ENCODE data around the gene PTPN6.

Gene PTPN6

GRCh38 chr12:6915789-6916285 is 35.3 kb upstream of the PTPN6 start:
- POLR2A ChIA-PET, result interaction anchor here (1.1 to 4.1 kb wide), 6 partner anchors 10 to 52 kb away, joined by 3 to 33 read pairs (median 10); partner anchors contain the start of genes ATN1, C12orf57, LRRC23 and RNU7-1
- CTCF ChIA-PET, result interaction anchor here (1.2 kb wide), 1 partner anchor 47 kb away, joined by 4 read pairs; no protein-coding TSS in a partner anchor
- DNase-seq (ENCODE audit: extremely low spot score), result no peak
- TF ChIP-seq HDGF (IDR thresholded peaks at IDR 0.05; ENCODE audit: borderline replicate concordance), result no peak
- no peak for TF ChIP-seq FOXK2 (IDR thresholded peaks at IDR 0.05)
- no peak for TF ChIP-seq PKNOX1 (IDR thresholded peaks at IDR 0.05)
- TF ChIP-seq SP1 (IDR thresholded peaks at IDR 0.05), result no peak
- TF ChIP-seq ARNT (IDR thresholded peaks at IDR 0.05), result no peak
- TF ChIP-seq BHLHE40 (IDR thresholded peaks at IDR 0.05; ENCODE audit: borderline replicate concordance), result no peak
- no peak for TF ChIP-seq LEF1 (IDR thresholded peaks at IDR 0.05; ENCODE audit: borderline replicate concordance)
- TF ChIP-seq FOXA1 (IDR thresholded peaks at IDR 0.05), result no peak
- TF ChIP-seq FOXM1 (IDR thresholded peaks at IDR 0.05; ENCODE audit: borderline replicate concordance), result no peak
- TF ChIP-seq NFRKB (IDR thresholded peaks at IDR 0.05), result no peak
- no peak for TF ChIP-seq TARDBP (IDR thresholded peaks at IDR 0.05)
- TF ChIP-seq SUZ12 (IDR thresholded peaks at IDR 0.05), result no peak
- TF ChIP-seq L3MBTL2 (conservative IDR thresholded peaks at IDR 0.05), result no peak
- no peak for TF ChIP-seq ELF4 (IDR thresholded peaks at IDR 0.05)
- no peak for TF ChIP-seq CTBP1 (IDR thresholded peaks at IDR 0.05; ENCODE audit: borderline replicate concordance)
- no peak for TF ChIP-seq ZNF384 (IDR thresholded peaks at IDR 0.05)

- TF ChIP-seq FOXM1 (IDR thresholded peaks at IDR 0.05; ENCODE audit: borderline replicate concordance) (no peak), CTBP1 (IDR thresholded peaks at IDR 0.05; ENCODE audit: borderline replicate concordance) (no peak)
- POLR2A ChIA-PET, result interaction anchor here (1.3 to 4.1 kb wide), 6 partner anchors 10 to 47 kb away, joined by 3 to 33 read pairs (median 7); partner anchors contain the start of genes ATN1, C12orf57, RNU7-1 and SPSB2
- CTCF ChIA-PET, result interaction anchor here (1.3 kb wide), 1 partner anchor 9 kb away, joined by 3 read pairs; no protein-coding TSS in a partner anchor
- DNase-seq (ENCODE audit: extremely low spot score), result no peak
These were observed 34.5 kb upstream of the PTPN6 start for GRCh38 chr12:6916426-6917200.

GRCh38 chr12:6917491-6918231 is 33.5 kb upstream of the PTPN6 start:
- ChIA-PET POLR2A (interaction anchor here (1.3 to 4.1 kb wide), 4 partner anchors 9 to 48 kb away, joined by 3 to 33 read pairs (median 6); partner anchors contain the start of genes ATN1, C12orf57 and RNU7-1), CTCF (interaction anchor here (1.3 kb wide), 1 partner anchor 8 kb away, joined by 3 read pairs; no protein-coding TSS in a partner anchor)
- TF ChIP-seq CTBP1 (IDR thresholded peaks at IDR 0.05; ENCODE audit: borderline replicate concordance) (no peak), HDGF (IDR thresholded peaks at IDR 0.05; ENCODE audit: borderline replicate concordance) (no peak), NFRKB (IDR thresholded peaks at IDR 0.05) (no peak), PKNOX1 (IDR thresholded peaks at IDR 0.05) (no peak), BHLHE40 (IDR thresholded peaks at IDR 0.05; ENCODE audit: borderline replicate concordance) (no peak), TARDBP (IDR thresholded peaks at IDR 0.05) (no peak), LEF1 (IDR thresholded peaks at IDR 0.05; ENCODE audit: borderline replicate concordance) (no peak), ZNF384 (IDR thresholded peaks at IDR 0.05) (no peak), SUZ12 (IDR thresholded peaks at IDR 0.05) (no peak), L3MBTL2 (conservative IDR thresholded peaks at IDR 0.05) (no peak), ELF4 (IDR thresholded peaks at IDR 0.05) (no peak), SP1 (IDR thresholded peaks at IDR 0.05) (no peak), FOXM1 (IDR thresholded peaks at IDR 0.05; ENCODE audit: borderline replicate concordance) (no peak), FOXA1 (IDR thresholded peaks at IDR 0.05) (no peak), ARNT (IDR thresholded peaks at IDR 0.05) (no peak), FOXK2 (IDR thresholded peaks at IDR 0.05) (no peak)
- no peak for DNase-seq (ENCODE audit: extremely low spot score)

GRCh38 chr12:6919588-6919987 is 31.6 kb upstream of the PTPN6 start:
- POLR2A ChIA-PET, result interaction anchor here (1.1 kb wide), 1 partner anchor 10 kb away, joined by 3 read pairs; no protein-coding TSS in a partner anchor
- no peak for DNase-seq (ENCODE audit: extremely low spot score)
- CTCF ChIA-PET, result interaction anchor here (0.7 to 1.0 kb wide), 3 partner anchors 9 to 50 kb away, joined by 3 read pairs; no protein-coding TSS in a partner anchor
- TF ChIP-seq CTBP1 (IDR thresholded peaks at IDR 0.05; ENCODE audit: borderline replicate concordance) (no peak), TARDBP (IDR thresholded peaks at IDR 0.05) (no peak), ELF4 (IDR thresholded peaks at IDR 0.05) (no peak), FOXA1 (IDR thresholded peaks at IDR 0.05) (no peak), PKNOX1 (IDR thresholded peaks at IDR 0.05) (no peak), FOXM1 (IDR thresholded peaks at IDR 0.05; ENCODE audit: borderline replicate concordance) (no peak), NFRKB (IDR thresholded peaks at IDR 0.05) (no peak), FOXK2 (IDR thresholded peaks at IDR 0.05) (no peak), L3MBTL2 (conservative IDR thresholded peaks at IDR 0.05) (no peak), SUZ12 (IDR thresholded peaks at IDR 0.05) (no peak), ZNF384 (IDR thresholded peaks at IDR 0.05) (no peak), LEF1 (IDR thresholded peaks at IDR 0.05; ENCODE audit: borderline replicate concordance) (no peak), HDGF (IDR thresholded peaks at IDR 0.05; ENCODE audit: borderline replicate concordance) (no peak), BHLHE40 (IDR thresholded peaks at IDR 0.05; ENCODE audit: borderline replicate concordance) (no peak)

- POLR2A ChIA-PET, result interaction anchor here (0.7 to 6.0 kb wide), 6 partner anchors 10 to 52 kb away, joined by 3 to 95 read pairs (median 4); partner anchors contain the start of genes C12orf57 and RNU7-1
- CTCF ChIA-PET, result interaction anchor here (1.6 kb wide), 1 partner anchor 52 kb away, joined by 5 read pairs; no protein-coding TSS in a partner anchor
- DNase-seq (ENCODE audit: extremely low spot score), result no peak
- no peak for TF ChIP-seq NFRKB (IDR thresholded peaks at IDR 0.05)
- TF ChIP-seq ARNT (IDR thresholded peaks at IDR 0.05), result no peak
- no peak for TF ChIP-seq LEF1 (IDR thresholded peaks at IDR 0.05; ENCODE audit: borderline replicate concordance)
- no peak for TF ChIP-seq ZNF384 (IDR thresholded peaks at IDR 0.05)
- TF ChIP-seq FOXA1 (IDR thresholded peaks at IDR 0.05), result no peak
- no peak for TF ChIP-seq SUZ12 (IDR thresholded peaks at IDR 0.05)
- no peak for TF ChIP-seq ELF4 (IDR thresholded peaks at IDR 0.05)
- no peak for TF ChIP-seq TARDBP (IDR thresholded peaks at IDR 0.05)
- no peak for TF ChIP-seq HDGF (IDR thresholded peaks at IDR 0.05; ENCODE audit: borderline replicate concordance)
- no peak for TF ChIP-seq FOXK2 (IDR thresholded peaks at IDR 0.05)
- no peak for TF ChIP-seq FOXM1 (IDR thresholded peaks at IDR 0.05; ENCODE audit: borderline replicate concordance)
- TF ChIP-seq L3MBTL2 (conservative IDR thresholded peaks at IDR 0.05), result no peak
- TF ChIP-seq CTBP1 (IDR thresholded peaks at IDR 0.05; ENCODE audit: borderline replicate concordance), result no peak
- no peak for TF ChIP-seq SP1 (IDR thresholded peaks at IDR 0.05)
- TF ChIP-seq BHLHE40 (IDR thresholded peaks at IDR 0.05; ENCODE audit: borderline replicate concordance), result no peak
- TF ChIP-seq PKNOX1 (IDR thresholded peaks at IDR 0.05), result no peak
These were observed 29.6 kb upstream of the PTPN6 start for GRCh38 chr12:6921539-6921938.

Measured in HEK293T (cell line).